HS-27A (cell line): ENCODE measurements around the gene CDKN1A.

Source experiments
- DNase-seq: peaks from one replicate; pipeline ENCODE4 v3.0.0-alpha.2; 2012; ENCODE audit warnings: low read depth, missing footprints

The CDKN1A gene

DNA sequence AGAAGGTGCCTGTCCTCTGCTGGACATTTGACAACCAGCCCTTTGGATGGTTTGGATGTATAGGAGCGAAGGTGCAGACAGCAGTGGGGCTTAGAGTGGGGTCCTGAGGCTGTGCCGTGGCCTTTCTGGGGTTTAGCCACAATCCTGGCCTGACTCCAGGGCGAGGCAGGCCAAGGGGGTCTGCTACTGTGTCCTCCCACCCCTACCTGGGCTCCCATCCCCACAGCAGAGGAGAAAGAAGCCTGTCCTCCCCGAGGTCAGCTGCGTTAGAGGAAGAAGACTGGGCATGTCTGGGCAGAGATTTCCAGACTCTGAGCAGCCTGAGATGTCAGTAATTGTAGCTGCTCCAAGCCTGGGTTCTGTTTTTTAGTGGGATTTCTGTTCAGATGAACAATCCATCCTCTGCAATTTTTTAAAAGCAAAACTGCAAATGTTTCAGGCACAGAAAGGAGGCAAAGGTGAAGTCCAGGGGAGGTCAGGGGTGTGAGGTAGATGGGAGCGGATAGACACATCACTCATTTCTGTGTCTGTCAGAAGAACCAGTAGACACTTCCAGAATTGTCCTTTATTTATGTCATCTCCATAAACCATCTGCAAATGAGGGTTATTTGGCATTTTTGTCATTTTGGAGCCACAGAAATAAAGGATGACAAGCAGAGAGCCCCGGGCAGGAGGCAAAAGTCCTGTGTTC, 1.3 kb upstream of the CDKN1A start:
- no peak for DNase-seq

DNA sequence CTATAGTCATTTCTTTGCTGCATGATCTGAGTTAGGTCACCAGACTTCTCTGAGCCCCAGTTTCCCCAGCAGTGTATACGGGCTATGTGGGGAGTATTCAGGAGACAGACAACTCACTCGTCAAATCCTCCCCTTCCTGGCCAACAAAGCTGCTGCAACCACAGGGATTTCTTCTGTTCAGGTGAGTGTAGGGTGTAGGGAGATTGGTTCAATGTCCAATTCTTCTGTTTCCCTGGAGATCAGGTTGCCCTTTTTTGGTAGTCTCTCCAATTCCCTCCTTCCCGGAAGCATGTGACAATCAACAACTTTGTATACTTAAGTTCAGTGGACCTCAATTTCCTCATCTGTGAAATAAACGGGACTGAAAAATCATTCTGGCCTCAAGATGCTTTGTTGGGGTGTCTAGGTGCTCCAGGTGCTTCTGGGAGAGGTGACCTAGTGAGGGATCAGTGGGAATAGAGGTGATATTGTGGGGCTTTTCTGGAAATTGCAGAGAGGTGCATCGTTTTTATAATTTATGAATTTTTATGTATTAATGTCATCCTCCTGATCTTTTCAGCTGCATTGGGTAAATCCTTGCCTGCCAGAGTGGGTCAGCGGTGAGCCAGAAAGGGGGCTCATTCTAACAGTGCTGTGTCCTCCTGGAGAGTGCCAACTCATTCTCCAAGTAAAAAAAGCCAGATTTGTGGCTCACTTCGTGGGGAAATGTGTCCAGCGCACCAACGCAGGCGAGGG, 594 bp upstream of the CDKN1A start:
- DNase-seq: no peak

DNA sequence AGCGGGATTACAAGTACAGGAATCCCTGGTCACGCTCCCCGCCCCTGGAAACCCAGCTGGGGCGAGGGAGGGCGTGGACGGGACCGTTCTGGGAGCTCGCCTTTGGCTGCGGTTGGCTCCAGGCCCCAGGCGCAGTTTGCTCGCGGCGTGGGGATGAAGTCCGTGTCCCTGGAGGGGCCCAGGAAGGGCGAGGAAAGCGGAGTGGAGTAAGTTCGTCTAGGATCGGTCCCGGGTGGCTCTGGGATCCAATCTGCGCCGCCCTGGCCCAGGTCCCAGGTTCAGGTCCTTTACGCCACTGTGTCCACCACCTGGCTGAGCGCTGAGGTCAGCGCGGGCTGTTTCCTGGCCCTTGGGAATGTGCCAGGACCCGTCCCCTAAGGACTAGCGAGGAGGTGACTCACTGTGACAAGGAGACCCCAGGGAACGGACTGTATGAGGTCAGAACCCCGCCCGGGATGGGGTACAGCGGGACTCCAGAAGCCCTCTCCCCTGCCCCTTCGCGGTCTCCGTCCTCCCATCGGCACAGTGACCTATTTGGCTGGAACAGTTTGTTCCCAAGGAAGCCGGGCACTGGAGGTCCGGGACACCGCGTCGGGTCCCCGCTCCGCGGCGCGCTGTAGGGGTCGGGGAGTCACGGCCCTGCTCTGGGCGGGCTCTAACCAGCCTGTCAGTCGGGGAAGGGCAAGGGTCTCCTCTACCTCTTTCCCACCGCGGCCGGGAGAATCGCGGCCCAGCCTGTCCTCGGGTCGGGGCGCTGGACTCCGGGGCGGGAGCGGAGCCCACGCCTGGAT, 724 bp downstream of the CDKN1A start:
- DNase-seq: peak; percentile 62

DNA sequence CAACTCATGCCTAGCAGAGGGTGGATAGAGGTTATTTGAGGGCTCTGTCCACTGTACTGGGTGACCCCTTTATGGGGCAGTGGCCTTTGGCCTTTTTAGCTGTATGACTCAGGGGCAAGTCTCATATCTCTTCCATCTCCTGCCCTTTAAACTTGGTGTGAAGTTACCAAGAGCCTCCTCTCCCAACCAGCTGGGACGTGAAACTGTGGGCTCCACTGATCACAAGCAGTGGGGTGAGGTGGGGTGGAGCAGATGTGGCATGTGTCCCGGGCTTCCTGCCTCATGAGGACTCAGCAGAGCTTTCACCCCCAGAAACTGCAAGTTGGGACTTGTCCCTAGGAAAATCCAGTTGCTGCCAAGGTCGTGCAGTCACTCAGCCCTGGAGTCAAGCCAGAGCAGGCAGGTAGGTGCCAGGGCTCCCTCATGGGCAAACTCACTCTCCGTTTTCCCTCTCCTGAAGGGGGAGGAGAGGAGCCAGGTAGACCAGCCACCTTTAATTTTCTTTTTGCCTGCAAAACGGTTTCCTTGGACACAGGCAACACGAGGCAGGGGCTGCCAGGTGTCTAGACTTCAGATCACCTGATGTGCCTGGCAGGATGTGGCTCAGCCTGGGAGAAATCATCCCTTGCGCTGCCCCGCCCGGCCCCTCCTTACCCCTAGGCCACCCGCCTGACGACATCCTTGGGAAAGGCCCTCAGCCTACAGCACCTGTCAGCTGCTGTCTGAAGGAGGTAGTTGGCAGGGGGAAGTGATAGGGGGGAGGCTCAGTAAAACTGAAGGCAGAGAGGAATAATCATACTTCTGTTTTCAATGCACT, 4.0 kb downstream of the CDKN1A start:
- no peak for DNase-seq

DNA sequence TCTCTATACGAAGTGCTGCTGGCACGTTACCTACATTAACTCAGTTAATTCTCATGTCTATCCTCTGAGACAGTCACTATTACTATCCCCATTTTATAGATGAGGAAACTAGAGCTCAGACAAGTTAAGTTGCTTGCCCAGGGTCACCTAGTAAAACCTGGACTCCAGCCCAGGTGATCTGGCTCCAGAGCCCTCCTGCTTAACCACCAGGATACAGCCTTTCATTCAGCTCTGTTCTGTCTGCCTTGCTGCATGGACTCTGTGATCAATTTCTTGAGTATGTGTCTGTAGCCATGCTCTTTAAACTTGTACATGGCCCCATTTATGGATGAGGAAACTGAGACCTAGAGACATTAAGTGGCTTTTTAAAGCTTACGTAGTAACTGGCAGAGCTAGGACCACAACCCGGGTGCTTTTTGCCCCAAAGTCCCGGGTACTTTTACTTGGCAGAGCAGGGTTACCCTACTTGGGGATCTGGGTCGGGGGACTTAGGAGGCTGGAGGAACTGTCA, 4.7 kb downstream of the CDKN1A start:
- no peak for DNase-seq

DNA sequence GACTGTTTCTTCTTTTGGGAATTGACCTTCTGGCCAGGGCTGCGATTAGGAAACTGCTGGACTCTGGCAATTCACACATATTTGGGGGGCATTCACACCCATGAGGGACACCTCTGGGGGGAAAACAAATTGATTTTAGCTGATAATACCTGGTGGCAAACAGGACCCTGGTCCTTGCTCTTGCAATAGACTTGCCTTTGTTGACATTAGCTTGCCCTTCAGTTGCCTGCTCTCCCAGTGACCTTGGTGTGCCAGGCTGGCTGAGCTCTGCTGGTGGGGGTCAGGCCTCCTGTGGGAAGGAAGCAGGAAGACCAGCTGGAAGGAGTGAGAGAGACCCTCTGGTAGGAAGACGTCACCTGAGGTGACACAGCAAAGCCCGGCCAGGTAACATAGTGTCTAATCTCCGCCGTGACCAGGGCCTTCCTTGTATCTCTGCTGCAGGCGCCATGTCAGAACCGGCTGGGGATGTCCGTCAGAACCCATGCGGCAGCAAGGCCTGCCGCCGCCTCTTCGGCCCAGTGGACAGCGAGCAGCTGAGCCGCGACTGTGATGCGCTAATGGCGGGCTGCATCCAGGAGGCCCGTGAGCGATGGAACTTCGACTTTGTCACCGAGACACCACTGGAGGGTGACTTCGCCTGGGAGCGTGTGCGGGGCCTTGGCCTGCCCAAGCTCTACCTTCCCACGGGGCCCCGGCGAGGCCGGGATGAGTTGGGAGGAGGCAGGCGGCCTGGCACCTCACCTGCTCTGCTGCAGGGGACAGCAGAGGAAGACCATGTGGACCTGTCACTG, 5.3 kb downstream of the CDKN1A start:
- DNase-seq: no peak

DNA sequence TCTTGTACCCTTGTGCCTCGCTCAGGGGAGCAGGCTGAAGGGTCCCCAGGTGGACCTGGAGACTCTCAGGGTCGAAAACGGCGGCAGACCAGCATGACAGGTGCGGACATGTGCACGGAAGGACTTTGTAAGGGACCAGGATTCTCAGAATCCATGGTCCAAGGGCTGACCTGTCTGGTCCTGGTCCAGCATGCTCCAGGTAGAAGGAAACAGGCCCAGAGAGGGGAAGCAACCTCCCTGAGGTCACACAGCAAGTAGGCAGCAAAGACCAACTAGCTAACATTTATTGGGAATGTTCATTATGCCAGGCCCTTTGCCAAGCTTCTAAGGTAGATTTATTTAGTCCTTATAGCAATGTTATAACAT, 5.9 kb downstream of the CDKN1A start:
- DNase-seq: no peak

DNA sequence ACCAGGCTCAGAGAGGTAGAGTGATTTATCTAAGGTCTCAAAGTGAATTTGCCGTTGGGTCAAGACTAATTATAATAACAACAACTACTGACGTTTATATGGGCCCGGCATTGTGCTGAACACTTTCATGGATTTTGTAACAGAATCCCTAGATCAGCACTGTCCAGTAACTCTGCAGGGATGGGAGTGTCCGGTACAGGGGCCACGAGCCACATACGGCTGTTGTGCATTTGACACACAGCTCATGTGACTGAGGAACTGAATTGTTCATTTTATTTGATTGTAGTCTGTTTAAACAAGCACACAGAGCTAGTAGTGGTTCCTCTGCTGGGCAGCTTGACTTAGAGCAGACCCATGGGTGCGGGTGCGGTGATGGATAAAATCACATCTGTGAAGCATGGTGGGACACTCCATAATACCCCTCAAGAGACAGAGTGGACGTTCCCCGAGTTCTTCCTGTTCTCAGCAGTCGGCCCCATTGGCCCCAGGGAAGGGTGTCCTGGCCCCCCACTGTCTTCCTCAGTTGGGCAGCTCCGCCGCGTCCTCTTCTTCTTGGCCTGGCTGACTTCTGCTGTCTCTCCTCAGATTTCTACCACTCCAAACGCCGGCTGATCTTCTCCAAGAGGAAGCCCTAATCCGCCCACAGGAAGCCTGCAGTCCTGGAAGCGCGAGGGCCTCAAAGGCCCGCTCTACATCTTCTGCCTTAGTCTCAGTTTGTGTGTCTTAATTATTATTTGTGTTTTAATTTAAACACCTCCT, 6.8 kb downstream of the CDKN1A start:
- DNase-seq: no peak

DNA sequence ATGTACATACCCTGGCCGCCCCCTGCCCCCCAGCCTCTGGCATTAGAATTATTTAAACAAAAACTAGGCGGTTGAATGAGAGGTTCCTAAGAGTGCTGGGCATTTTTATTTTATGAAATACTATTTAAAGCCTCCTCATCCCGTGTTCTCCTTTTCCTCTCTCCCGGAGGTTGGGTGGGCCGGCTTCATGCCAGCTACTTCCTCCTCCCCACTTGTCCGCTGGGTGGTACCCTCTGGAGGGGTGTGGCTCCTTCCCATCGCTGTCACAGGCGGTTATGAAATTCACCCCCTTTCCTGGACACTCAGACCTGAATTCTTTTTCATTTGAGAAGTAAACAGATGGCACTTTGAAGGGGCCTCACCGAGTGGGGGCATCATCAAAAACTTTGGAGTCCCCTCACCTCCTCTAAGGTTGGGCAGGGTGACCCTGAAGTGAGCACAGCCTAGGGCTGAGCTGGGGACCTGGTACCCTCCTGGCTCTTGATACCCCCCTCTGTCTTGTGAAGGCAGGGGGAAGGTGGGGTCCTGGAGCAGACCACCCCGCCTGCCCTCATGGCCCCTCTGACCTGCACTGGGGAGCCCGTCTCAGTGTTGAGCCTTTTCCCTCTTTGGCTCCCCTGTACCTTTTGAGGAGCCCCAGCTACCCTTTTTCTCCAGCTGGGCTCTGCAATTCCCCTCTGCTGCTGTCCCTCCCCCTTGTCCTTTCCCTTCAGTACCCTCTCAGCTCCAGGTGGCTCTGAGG, 7.6 kb downstream of the CDKN1A start:
- no peak for DNase-seq

DNA sequence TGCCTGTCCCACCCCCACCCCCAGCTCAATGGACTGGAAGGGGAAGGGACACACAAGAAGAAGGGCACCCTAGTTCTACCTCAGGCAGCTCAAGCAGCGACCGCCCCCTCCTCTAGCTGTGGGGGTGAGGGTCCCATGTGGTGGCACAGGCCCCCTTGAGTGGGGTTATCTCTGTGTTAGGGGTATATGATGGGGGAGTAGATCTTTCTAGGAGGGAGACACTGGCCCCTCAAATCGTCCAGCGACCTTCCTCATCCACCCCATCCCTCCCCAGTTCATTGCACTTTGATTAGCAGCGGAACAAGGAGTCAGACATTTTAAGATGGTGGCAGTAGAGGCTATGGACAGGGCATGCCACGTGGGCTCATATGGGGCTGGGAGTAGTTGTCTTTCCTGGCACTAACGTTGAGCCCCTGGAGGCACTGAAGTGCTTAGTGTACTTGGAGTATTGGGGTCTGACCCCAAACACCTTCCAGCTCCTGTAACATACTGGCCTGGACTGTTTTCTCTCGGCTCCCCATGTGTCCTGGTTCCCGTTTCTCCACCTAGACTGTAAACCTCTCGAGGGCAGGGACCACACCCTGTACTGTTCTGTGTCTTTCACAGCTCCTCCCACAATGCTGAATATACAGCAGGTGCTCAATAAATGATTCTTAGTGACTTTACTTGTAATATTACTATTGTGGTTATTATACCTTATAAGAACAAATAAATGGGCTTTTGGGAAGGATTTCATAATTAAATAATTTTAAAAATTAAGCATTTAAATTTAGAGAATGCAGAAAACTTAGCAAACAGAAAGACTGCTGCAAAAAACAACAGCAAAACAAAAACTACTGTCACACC, 8.4 kb downstream of the CDKN1A start:
- DNase-seq: no peak

DNA sequence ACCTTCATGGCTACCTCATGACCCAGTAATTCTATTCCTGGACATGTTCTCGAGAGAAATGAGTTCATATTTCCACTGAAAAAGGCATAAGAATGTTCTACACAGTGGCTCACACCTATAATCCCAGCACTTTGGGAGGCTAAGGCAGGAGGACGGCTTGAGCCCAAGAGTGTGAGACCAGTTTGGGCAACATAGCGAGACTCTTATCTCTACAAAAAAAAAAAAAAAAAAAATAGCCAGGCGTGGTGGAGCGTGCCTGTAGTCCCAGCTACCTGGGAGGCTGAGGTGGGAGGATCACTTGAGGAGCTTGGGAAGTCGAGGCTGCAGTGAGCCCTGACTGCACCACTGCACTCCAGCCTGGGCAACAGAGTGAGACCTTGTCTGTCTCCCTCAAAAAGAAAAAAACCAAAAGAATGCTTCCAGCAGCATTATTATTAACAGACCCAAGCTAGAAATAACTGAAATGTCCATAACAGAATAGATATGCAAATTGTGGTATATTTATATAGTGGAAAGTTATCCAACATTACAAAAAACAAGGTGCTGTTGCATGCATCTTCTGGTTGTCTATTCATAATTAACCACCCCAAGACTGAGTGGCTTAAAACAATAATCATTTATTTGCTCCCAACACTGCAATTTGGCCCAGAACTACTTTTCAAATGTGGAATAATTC, 9.7 kb downstream of the CDKN1A start:
- no peak for DNase-seq

DNA sequence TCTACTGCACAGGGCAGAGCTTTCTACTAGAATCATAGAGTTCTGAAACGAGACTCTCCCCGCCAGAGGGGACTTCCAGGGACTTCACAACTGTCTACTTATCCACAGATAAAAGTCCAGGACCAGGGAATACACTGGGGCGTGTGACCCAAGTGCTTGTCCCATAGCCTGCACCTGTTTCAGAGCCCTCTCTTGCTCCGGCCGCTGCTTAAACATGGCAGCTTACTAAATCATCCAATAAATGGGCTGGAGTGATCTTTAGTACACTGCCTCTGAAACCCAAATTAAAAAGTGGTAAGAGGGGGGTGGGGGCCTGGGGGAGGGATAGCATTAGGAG, 10.2 kb downstream of the CDKN1A start:
- no peak for DNase-seq

DNA sequence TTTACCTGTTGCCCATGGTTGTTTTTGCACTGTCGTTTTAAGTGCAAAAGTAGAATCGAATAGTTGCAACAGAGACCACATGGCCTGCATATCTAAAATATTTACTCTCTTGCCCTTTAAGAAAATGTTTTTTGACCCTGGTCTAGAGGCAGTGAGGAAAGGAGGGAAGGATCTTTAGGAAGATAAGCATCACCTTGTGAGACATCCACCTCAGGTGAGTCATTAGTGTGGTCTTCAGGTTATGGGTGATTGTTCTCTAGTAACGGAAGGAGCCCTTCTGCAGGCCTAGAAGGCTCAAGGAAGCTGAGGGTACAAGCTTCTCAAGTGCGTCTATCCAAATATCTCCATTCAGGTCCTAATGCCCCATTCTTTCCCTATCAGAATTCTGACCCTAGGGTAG, 12.5 kb downstream of the CDKN1A start:
- DNase-seq: no peak

DNA sequence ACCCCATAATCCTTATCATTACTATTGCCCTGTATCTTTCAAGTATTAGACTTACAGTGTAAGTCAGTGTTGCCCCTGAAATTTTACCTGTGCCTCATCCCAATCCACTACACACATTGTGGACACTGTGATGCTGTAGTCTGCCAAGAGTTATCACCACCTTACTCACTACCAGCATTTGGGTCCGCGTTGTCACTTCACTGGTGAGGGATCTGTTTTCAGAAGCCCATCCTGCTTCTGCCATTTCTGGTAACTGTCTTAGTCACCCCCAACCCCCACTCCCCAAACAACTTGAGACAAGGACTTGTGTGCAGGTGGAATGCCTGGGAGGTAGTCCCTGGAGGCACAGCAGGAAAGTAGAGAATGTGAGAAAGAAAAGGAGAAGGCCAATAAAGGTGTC, 13.1 kb downstream of the CDKN1A start:
- no peak for DNase-seq

DNA sequence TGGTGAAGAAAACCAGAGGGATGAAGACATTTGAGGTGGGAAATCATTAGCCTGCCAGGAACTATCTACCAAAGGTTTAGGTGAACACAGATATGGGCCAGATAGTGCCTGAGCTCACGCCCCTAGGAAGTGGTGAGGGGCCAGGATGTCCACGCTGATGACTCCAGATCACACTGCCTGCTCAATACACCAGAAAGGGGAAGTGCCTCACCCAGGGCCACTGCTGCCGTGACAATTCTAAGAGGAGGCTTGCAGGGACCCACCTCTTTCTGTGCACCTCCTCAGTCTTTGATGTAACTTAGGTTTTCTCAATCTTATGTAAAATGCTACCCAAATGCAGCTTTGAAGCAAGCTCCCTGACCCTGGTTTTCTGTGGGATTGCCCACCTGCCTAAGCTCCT, 13.7 kb downstream of the CDKN1A start:
- no peak for DNase-seq

DNA sequence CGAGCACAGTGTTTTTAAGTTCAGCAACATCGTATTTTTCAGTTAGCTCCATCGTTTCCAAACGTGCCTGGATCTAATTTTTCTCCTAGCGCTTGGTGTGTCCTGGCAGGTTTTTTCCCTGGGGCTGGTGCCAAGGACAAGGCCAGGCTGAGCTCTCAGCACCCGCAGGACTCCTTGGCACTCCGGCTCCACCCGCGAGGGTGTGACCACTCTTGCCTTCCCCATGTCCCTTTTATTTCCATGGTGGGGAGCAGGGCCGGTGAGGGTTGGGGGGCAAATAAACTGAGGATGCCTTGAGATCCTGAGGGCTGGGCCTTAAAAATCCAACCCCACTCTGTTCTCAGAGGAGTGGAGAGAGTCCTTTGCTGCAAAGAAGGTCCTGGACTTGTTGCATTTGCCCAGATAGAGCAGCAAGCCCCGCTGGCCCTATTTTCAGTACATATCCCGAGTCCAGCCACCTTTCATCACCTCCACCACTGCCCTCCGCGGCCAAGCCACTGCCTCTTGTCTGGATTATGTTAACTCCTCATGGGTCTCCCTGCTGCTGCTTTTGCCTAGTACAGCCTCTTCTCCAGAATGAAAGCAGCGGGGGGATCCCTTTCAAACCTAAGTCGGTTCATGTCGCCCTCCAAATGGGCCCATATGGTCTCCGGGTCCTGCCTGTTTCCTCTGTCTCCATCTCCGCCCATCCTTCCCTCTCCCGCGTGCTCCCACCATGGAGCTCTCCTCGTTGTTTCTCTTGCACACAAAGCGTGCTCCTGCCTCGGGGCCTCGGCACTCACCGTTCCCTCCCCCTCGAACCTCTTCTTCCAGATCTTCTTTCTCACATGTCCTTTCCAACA, 14.6 kb downstream of the CDKN1A start:
- DNase-seq: no peak

DNA sequence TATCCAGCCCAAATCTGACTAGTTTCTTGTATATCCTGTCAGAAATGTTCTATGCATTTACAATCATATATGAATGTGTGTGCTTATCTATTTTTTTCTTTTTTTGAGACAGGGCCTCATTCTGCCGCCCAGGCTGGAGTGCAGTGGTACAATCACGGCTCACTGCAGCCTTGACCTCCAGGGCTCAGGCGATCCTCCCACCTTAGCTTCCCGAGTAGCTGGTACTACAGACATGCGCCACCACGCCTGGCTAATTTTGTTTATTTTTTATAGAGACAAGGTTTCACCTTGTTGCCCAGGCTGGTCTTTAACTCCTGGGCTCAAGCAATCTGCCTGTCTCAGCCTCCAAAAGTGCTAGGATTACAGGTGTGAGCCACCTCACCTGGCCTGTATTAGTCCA, 16.1 kb downstream of the CDKN1A start:
- DNase-seq: no peak
